Lower lobe of right lung (tissue), 2 donors: ENCODE results near the gene RAB11FIP4. TPM values are rescaled to one million over a fixed set of nuclear protein-coding genes. Genes with fewer than 3 reads are reported as not detected.

Source experiments
- ATAC-seq, 2 donors: fragments of 200-7000 bp; cut with Tn5 transposase; one replicate each; pipeline ENCODE4 v1.9.1; 2020 to 2022; ENCODE audit warnings: mild to moderate bottlenecking in 2 of 2, moderate library complexity in 2 of 2
- DNase-seq: peaks from one replicate; pipeline ENCODE4 v3.0.0-alpha.2; 2020
- H3K27ac ChIP-seq: fragments of 200-600 bp; one replicate; pipeline ENCODE4 v1.8.0; 2022
- H3K27me3 ChIP-seq: fragments of 200-600 bp; one replicate; pipeline ENCODE4 v1.8.0; 2022; ENCODE audit warnings: low read depth
- H3K36me3 ChIP-seq: fragments of 200-600 bp; one replicate; pipeline ENCODE4 v1.8.0; 2022; ENCODE audit warnings: mild to moderate bottlenecking
- H3K4me1 ChIP-seq: fragments of 200-600 bp; one replicate; pipeline ENCODE4 v1.8.0; 2022
- H3K4me3 ChIP-seq: fragments of 200-600 bp; one replicate; pipeline ENCODE4 v1.8.0; 2022; ENCODE audit warnings: mild to moderate bottlenecking
- H3K9me3 ChIP-seq: fragments of 200-600 bp; one replicate; pipeline ENCODE4 v1.8.0; 2022
- intact Hi-C: fragments of 100-400 bp; cut with DNase I; formaldehyde crosslinking; loops from one replicate; pipeline ENCODE4 v1.11.0; 2022
- total RNA-seq: library from RNA; stranded (reverse); fragmentation: NEBNext Ultra II Directional; extraction: Animal tissue kit (Norgen Biotek cat#: 25700); gene quantifications from one replicate; pipeline ENCODE4 v1.2.1, GENCODE V29; 2021
- TF ChIP-seq, protein P1 (sequence below): fragments of 200-600 bp; IDR thresholded peaks from one replicate; pipeline ENCODE4 v1.8.0; 2022; ENCODE audit warnings: antibody characterized with exemption, mild to moderate bottlenecking
- donor health status: DM: no; HTN: yes; CAD: no; lungs with severe emphysema.

The RAB11FIP4 gene
- total RNA-seq, 1 donor from 2014 or later: 15.7 TPM

DNA sequence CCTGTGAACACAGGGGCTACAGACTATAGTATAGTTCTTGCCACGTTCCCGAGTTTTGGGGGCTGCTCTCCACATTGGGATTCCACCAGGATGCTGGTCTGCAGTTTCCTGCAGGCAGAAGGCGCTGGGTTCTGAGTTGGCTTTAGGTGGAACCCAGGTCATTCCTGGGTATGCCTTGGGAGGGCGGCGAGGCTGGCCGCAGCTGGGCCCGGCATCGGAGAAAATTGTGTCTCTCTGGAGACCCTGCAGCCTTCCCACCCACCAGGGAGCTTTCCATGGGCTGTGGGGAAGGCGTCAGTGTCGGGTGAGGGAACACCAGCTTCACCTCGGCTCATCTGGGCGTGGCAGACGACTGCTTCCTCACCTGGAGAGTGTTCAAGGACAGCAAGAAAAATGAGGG is 183.6 kb downstream of the RAB11FIP4 start:
- DNase-seq (no peak), ATAC-seq (no peak)
- Histone ChIP-seq H3K4me3 (no peak overlapping the region), H3K9me3 (no peaks in the 10 kb centered on the region), H3K4me1 (peaks cover 27% of the 10 kb centered on the region), H3K36me3 (no peaks in the 10 kb centered on the region), H3K27ac (no peak overlapping the region), H3K27me3 (no peaks in the 10 kb centered on the region)
- TF ChIP-seq, protein P1, sequence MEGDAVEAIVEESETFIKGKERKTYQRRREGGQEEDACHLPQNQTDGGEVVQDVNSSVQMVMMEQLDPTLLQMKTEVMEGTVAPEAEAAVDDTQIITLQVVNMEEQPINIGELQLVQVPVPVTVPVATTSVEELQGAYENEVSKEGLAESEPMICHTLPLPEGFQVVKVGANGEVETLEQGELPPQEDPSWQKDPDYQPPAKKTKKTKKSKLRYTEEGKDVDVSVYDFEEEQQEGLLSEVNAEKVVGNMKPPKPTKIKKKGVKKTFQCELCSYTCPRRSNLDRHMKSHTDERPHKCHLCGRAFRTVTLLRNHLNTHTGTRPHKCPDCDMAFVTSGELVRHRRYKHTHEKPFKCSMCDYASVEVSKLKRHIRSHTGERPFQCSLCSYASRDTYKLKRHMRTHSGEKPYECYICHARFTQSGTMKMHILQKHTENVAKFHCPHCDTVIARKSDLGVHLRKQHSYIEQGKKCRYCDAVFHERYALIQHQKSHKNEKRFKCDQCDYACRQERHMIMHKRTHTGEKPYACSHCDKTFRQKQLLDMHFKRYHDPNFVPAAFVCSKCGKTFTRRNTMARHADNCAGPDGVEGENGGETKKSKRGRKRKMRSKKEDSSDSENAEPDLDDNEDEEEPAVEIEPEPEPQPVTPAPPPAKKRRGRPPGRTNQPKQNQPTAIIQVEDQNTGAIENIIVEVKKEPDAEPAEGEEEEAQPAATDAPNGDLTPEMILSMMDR: no peak
- intact Hi-C loops: no loop called here

- no peak for DNase-seq
These were observed 187.8 kb downstream of the RAB11FIP4 start for GRCh38 chr17:31579265-31579664.

DNA sequence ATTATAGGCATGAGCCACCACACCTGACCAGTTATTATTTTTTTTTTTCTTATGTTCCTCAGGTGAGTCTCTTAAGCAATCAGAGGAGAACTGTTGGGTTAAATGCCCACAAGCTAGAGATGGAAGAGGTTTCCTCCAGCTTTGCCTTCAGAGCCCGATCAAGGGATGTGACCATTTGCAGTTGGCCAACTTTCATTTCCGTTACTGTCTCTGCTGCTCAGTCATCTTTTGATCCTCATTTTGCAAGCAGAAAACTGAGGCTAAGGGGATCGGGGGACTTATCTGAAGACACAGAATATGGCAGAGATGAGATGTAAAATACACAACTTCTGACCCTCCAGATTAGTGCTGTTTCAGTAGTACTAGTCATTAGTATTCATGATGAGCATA is 188.8 kb downstream of the RAB11FIP4 start:
- TF ChIP-seq, protein P1: no peak
- Histone ChIP-seq H3K27me3 (no peaks in the 10 kb centered on the region), H3K27ac (peak overlapping the region; percentile 73), H3K9me3 (no peaks in the 10 kb centered on the region), H3K4me3 (no peak overlapping the region), H3K4me1 (peaks cover 42% of the 10 kb centered on the region), H3K36me3 (no peaks in the 10 kb centered on the region)
- DNase-seq (no peak), ATAC-seq (peak in 1 of 2 donors; percentile 6)
- intact Hi-C loops: no loop called here

More at GRCh38 chr17:31579265-31579664, 187.8 kb downstream of the RAB11FIP4 start:
- Histone ChIP-seq H3K9me3 (no peaks in the 10 kb centered on the region), H3K27ac (no peak overlapping the region), H3K4me3 (no peak overlapping the region), H3K27me3 (no peaks in the 10 kb centered on the region), H3K4me1 (peaks cover 42% of the 10 kb centered on the region), H3K36me3 (no peaks in the 10 kb centered on the region)
- intact Hi-C loops: no loop called here
- no peak for ATAC-seq
- TF ChIP-seq, protein P1: no peak

GRCh38 chr17:31580706-31581490 is 189.4 kb downstream of the RAB11FIP4 start:
- Histone ChIP-seq H3K4me3 (peak overlapping the region; percentile 5), H3K4me1 (peaks cover 42% of the 10 kb centered on the region), H3K9me3 (no peaks in the 10 kb centered on the region), H3K27ac (peak overlapping the region; percentile 73), H3K36me3 (no peaks in the 10 kb centered on the region), H3K27me3 (no peaks in the 10 kb centered on the region)
- ATAC-seq (peak; percentile 84 to 87), DNase-seq (peak; percentile 85)
- TF ChIP-seq, protein P1: no peak
- intact Hi-C loops: no loop called here

- TF ChIP-seq, protein P1: no peak
- Histone ChIP-seq H3K27ac (peak overlapping the region; percentile 73), H3K9me3 (no peaks in the 10 kb centered on the region), H3K4me1 (peaks cover 42% of the 10 kb centered on the region), H3K27me3 (no peaks in the 10 kb centered on the region), H3K4me3 (peak overlapping the region; percentile 5), H3K36me3 (no peaks in the 10 kb centered on the region)
- intact Hi-C loops: no loop called here
- ATAC-seq (peak; percentile 58 to 66), DNase-seq (no peak)
These were observed 190.0 kb downstream of the RAB11FIP4 start for GRCh38 chr17:31581491-31581890.
